GM23338 (cell line): ENCODE results near the gene BANK1. TPM values are rescaled to one million over a fixed set of nuclear protein-coding genes. Genes with fewer than 3 reads are reported as not detected.

ENCODE experiments used
- ATAC-seq: fragments of 200-7000 bp; cut with Tn5 transposase; 3 replicates; pipeline ENCODE4 v1.9.1; 2020
- DNase-seq: peaks from one replicate; pipeline ENCODE4 v3.0.0-alpha.2; 2015; ENCODE audit warnings: low spot score
- H2AFZ ChIP-seq: fragments of 200-600 bp; sonication (generic); 2 replicates; pipeline ENCODE4 v1.8.0; 2016; ENCODE audit warnings: antibody characterized with exemption, mild to moderate bottlenecking, moderate library complexity
- H3F3A ChIP-seq: fragments of 200-600 bp; sonication (generic); replicated peaks from 2 replicates; pipeline ENCODE4 v1.8.0; 2017; ENCODE audit warnings: antibody characterized with exemption, mixed run types, low read depth
- H3K27ac ChIP-seq: fragments of 200-600 bp; sonication (generic); 2 replicates; pipeline ENCODE4 v1.6.1; 2016; ENCODE audit warnings: low read depth
- H3K27me3 ChIP-seq: fragments of 200-600 bp; sonication (generic); 2 replicates; pipeline ENCODE4 v1.8.0; 2016; ENCODE audit warnings: mild to moderate bottlenecking, mixed run types, moderate library complexity; ENCODE audit not compliant: insufficient read depth
- H3K36me3 ChIP-seq: fragments of 200-600 bp; sonication (generic); 2 replicates; pipeline ENCODE4 v1.8.0; 2016; ENCODE audit warnings: mild to moderate bottlenecking; ENCODE audit not compliant: insufficient read depth
- H3K4me1 ChIP-seq: fragments of 200-600 bp; sonication (generic); 2 replicates; pipeline ENCODE4 v1.8.0; 2016; ENCODE audit warnings: mild to moderate bottlenecking, moderate library complexity; ENCODE audit not compliant: insufficient read depth
- H3K4me2 ChIP-seq: fragments of 200-600 bp; sonication (generic); 2 replicates; pipeline ENCODE4 v1.7.1; 2017; ENCODE audit warnings: mixed run types
- H3K4me3 ChIP-seq: fragments of 200-600 bp; sonication (generic); 2 replicates; pipeline ENCODE4 v1.6.1; 2016; ENCODE audit warnings: mixed run types
- H3K79me2 ChIP-seq: fragments of 200-600 bp; sonication (generic); replicated peaks from 2 replicates; pipeline ENCODE4 v1.8.0; 2017; ENCODE audit warnings: mild to moderate bottlenecking; ENCODE audit not compliant: insufficient read depth
- H3K9me2 ChIP-seq: fragments of 200-600 bp; sonication (generic); 2 replicates; pipeline ENCODE4 v1.8.0; 2017; ENCODE audit not compliant: insufficient read depth
- H4K20me1 ChIP-seq: fragments of 200-600 bp; sonication (generic); replicated peaks from 2 replicates; pipeline ENCODE4 v1.8.0; 2017; ENCODE audit warnings: mild to moderate bottlenecking; ENCODE audit not compliant: insufficient read depth
- H3K27ac Mint-ChIP-seq: 2 replicates; pipeline ENCODE4 v1.8.0; 2020; ENCODE audit warnings: inconsistent platforms, mild to moderate bottlenecking, moderate library complexity, mixed read lengths
- H3K27me3 Mint-ChIP-seq: 3 replicates; pipeline ENCODE4 v1.8.0; 2022; ENCODE audit warnings: low read depth, mild to moderate bottlenecking, moderate library complexity, mixed read lengths, inconsistent platforms; ENCODE audit not compliant: insufficient read depth, poor library complexity
- H3K36me3 Mint-ChIP-seq: 3 replicates; pipeline ENCODE4 v1.8.0; 2021; ENCODE audit warnings: low read depth, mild to moderate bottlenecking, inconsistent platforms, moderate library complexity, mixed read lengths
- H3K4me1 Mint-ChIP-seq: 3 replicates; pipeline ENCODE4 v1.8.0; 2020; ENCODE audit warnings: mild to moderate bottlenecking, inconsistent platforms, mixed read lengths
- H3K4me3 Mint-ChIP-seq: 3 replicates; pipeline ENCODE4 v1.8.0; 2021; ENCODE audit warnings: moderate library complexity, mild to moderate bottlenecking, inconsistent platforms, mixed read lengths
- H3K9me3 Mint-ChIP-seq: 3 replicates; pipeline ENCODE4 v1.8.0; 2020; ENCODE audit warnings: moderate library complexity, mild to moderate bottlenecking, inconsistent platforms, mixed read lengths
- CREB1 ChIP-seq: fragments of 250-450 bp; sonication (Bioruptor Pico); IDR thresholded peaks from 2 replicates; pipeline ENCODE4 v1.5.0; 2020; ENCODE audit warnings: low read depth, mild to moderate bottlenecking, moderate library complexity
- CTCF ChIP-seq, 2 experiments: fragments of 200-600 bp in 1 of 2; sonication (generic) in 1 of 2; conservative IDR thresholded peaks; 2 replicates each; pipeline versions ENCODE4 v1.5.1 to v1.6.1; 2016 to 2017; ENCODE audit warnings: antibody characterized with exemption in 2 of 2, low read depth in 2 of 2, mild to moderate bottlenecking in 2 of 2, moderate library complexity in 1 of 2
- EZH2 ChIP-seq: fragments of 200-600 bp; sonication (generic); IDR thresholded peaks from one replicate; pipeline ENCODE4 v1.8.0; 2017; ENCODE audit warnings: antibody characterized with exemption, mild to moderate bottlenecking, low read depth; ENCODE audit not compliant: unreplicated experiment
- EZH2phosphoT487 ChIP-seq: fragments of 200-600 bp; sonication (generic); IDR thresholded peaks from one replicate; pipeline ENCODE4 v1.8.1; 2018; ENCODE audit warnings: antibody characterized with exemption; ENCODE audit not compliant: unreplicated experiment
- JUNB ChIP-seq: IDR thresholded peaks from one replicate; pipeline ENCODE4 v1.6.1; 2016; ENCODE audit warnings: antibody characterized with exemption; ENCODE audit not compliant: unreplicated experiment
- NANOG ChIP-seq: IDR thresholded peaks from 2 replicates; pipeline ENCODE4 v1.6.1; 2016; ENCODE audit warnings: antibody characterized with exemption, borderline replicate concordance
- STAT1 ChIP-seq: IDR thresholded peaks from one replicate; pipeline ENCODE4 v1.6.1; 2016; ENCODE audit warnings: antibody characterized with exemption; ENCODE audit not compliant: unreplicated experiment
- ZNF114 ChIP-seq: fragments of 250-450 bp; sonication (Bioruptor Pico); IDR thresholded peaks from 2 replicates; pipeline ENCODE4 v1.5.0; 2020; ENCODE audit warnings: mild to moderate bottlenecking, moderate library complexity
- ZNF462 ChIP-seq: fragments of 250-450 bp; sonication (Bioruptor Pico); IDR thresholded peaks from 2 replicates; pipeline ENCODE4 v1.5.0; 2020; ENCODE audit warnings: mild to moderate bottlenecking, moderate library complexity
- polyA plus RNA-seq: library from polyadenylated mRNA; unstranded; fragments of >200 nt; fragmentation: Nextera tagmentation; extraction: Ambion mirVana; gene quantifications from 2 replicates; pipeline ENCODE4 v1.2.1, GENCODE V29; 2016
- total RNA-seq: library from RNA; depleted of rRNA; stranded (reverse); fragments of >200 nt; shearing (Covaris generic); gene quantifications from 2 replicates; pipeline ENCODE4 v1.2.3, GENCODE V29; 2014

Gene BANK1
- total and polyA plus RNA-seq, 2 experiments from 2014 or later: 0.86 to 0.87 TPM

- Mint-ChIP-seq H3K27me3 (no peaks in the 10 kb centered on the region), H3K9me3 (no peaks in the 10 kb centered on the region)
- no peak overlapping the region for H3K4me3 ChIP-seq
Observed at GRCh38 chr4:101942891-101943290, 152.4 kb downstream of the BANK1 start.

GRCh38 chr4:101944649-101945048 is 154.1 kb downstream of the BANK1 start:
- no peaks in the 10 kb centered on the region for H3K27me3 Mint-ChIP-seq
- H3K4me2 ChIP-seq: no peak overlapping the region
- no peaks in the 10 kb centered on the region for H3K36me3 Mint-ChIP-seq
- peaks cover 20% of the 10 kb centered on the region; the same call in 1 of the 2 replicates for H3K4me1 ChIP-seq
- no peaks in the 10 kb centered on the region for H3K36me3 ChIP-seq
- no peaks in the 10 kb centered on the region for H3K27me3 ChIP-seq
- peak; percentile 76 for ATAC-seq
- H3K4me3 Mint-ChIP-seq: no peak overlapping the region
- no peaks in the 10 kb centered on the region for H4K20me1 ChIP-seq
- no peaks in the 10 kb centered on the region for H3K9me3 Mint-ChIP-seq
- H3K4me1 Mint-ChIP-seq: peaks cover 30% of the 10 kb centered on the region
- H2AFZ ChIP-seq: no peak overlapping the region
- no peaks in the 10 kb centered on the region for H3K79me2 ChIP-seq
- peak overlapping the region; percentile 19; the same call in 1 of the 2 replicates for H3K27ac Mint-ChIP-seq
- H3K9me2 ChIP-seq: 0 out of 2 replicates have a peak, but pooled peaks cover 3% of the 10 kb centered on the region
- no peak overlapping the region for H3K27ac ChIP-seq
- H3F3A ChIP-seq: no peaks in the 10 kb centered on the region
- peak; percentile 21 for DNase-seq
- no peak overlapping the region for H3K4me3 ChIP-seq
- TF ChIP-seq ZNF114 (CRISPR knock-in tag): no peak
- no peak for TF ChIP-seq EZH2
- no peak for TF ChIP-seq JUNB
- TF ChIP-seq STAT1: no peak
- TF ChIP-seq ZNF462: no peak
- TF ChIP-seq CREB1 (CRISPR knock-in tag): no peak

More at GRCh38 chr4:101942891-101943290, 152.4 kb downstream of the BANK1 start:
- Histone ChIP-seq H3K9me2 (0 out of 2 replicates have a peak, but pooled peaks cover 3% of the 10 kb centered on the region), H3K4me2 (no peak overlapping the region), H4K20me1 (no peaks in the 10 kb centered on the region), H3K4me1 (peaks cover 12% of the 10 kb centered on the region; the same call in 1 of the 2 replicates), H3K36me3 (no peaks in the 10 kb centered on the region), H3K27me3 (no peaks in the 10 kb centered on the region), H3F3A (no peaks in the 10 kb centered on the region), H3K79me2 (no peaks in the 10 kb centered on the region), H2AFZ (no peak overlapping the region; the same call in 1 of the 2 replicates), H3K27ac (no peak overlapping the region)
- Mint-ChIP-seq H3K4me3 (no peak overlapping the region), H3K27ac (no peak overlapping the region), H3K36me3 (no peaks in the 10 kb centered on the region), H3K4me1 (peaks cover 15% of the 10 kb centered on the region)
- DNase-seq (no peak), ATAC-seq (no peak)
- no peak for TF ChIP-seq ZNF114 (CRISPR knock-in tag)
- TF ChIP-seq NANOG: no peak
- no peak for TF ChIP-seq EZH2phosphoT487
- no peak for TF ChIP-seq JUNB
- no peak for TF ChIP-seq CTCF (conservative IDR thresholded peaks at IDR 0.05; ENCODE audit: low read depth in 2 of 2)
